MCF 10A (cell line): ENCODE measurements around the gene PM20D1. TPM values are rescaled to one million over a fixed set of nuclear protein-coding genes. Genes with fewer than 3 reads are reported as not detected.

Experiments used
- BruUV-seq: library from RNA; stranded (reverse); fragments of 400-500 nt; replicated peaks from 2 replicates; lab custom pipeline; 2021; lab: Mats Ljungman, UMichigan
- CTCF ChIA-PET: fragments of 300-600 bp; sonication (Branson Sonifier 250); formaldehyde crosslinking; extraction: SDS; loops from one replicate; lab custom pipeline; 2021; ENCODE audit warnings: antibody characterized with exemption, inconsistent platforms; lab: Yijun Ruan, JAX
- POLR2A ChIA-PET: fragments of 300-600, 350-650 bp; sonication (Branson Sonifier 250); formaldehyde crosslinking; extraction: SDS; loops from one replicate; lab custom pipeline; 2020; ENCODE audit warnings: antibody characterized with exemption, inconsistent platforms; lab: Yijun Ruan, JAX
- DNase-seq: peaks from one replicate; pipeline ENCODE4 v3.0.0-alpha.2; 2018; ENCODE audit not compliant: unreplicated experiment
- H3K27ac Mint-ChIP-seq: one replicate; pipeline ENCODE4 v1.8.0; 2022; ENCODE audit warnings: mild to moderate bottlenecking, low read depth, mixed read lengths; ENCODE audit not compliant: unreplicated experiment
- H3K27me3 Mint-ChIP-seq: one replicate; pipeline ENCODE4 v1.8.0; 2022; ENCODE audit warnings: mixed read lengths; ENCODE audit not compliant: insufficient read depth, unreplicated experiment
- H3K36me3 Mint-ChIP-seq: one replicate; pipeline ENCODE4 v1.8.0; 2022; ENCODE audit warnings: mild to moderate bottlenecking, moderate library complexity, mixed read lengths; ENCODE audit not compliant: insufficient read depth, unreplicated experiment
- H3K4me1 Mint-ChIP-seq: one replicate; pipeline ENCODE4 v1.8.0; 2022; ENCODE audit warnings: mixed read lengths; ENCODE audit not compliant: insufficient read depth, unreplicated experiment
- H3K4me3 Mint-ChIP-seq: one replicate; pipeline ENCODE4 v1.8.0; 2022; ENCODE audit warnings: mild to moderate bottlenecking, moderate library complexity, mixed read lengths; ENCODE audit not compliant: unreplicated experiment
- H3K9me3 Mint-ChIP-seq: one replicate; pipeline ENCODE4 v1.8.0; 2022; ENCODE audit warnings: mixed read lengths; ENCODE audit not compliant: unreplicated experiment
- intact Hi-C: fragments of 100-400 bp; cut with micrococcal nuclease; formaldehyde crosslinking; loops from 2 replicates; pipeline ENCODE4 v1.14.1; 2022
- total RNA-seq: library from RNA; stranded (reverse); gene quantifications from 2 replicates; pipeline ENCODE4 v1.2.3, GENCODE V29; 2022
- TF ChIP-seq, protein P1 (sequence below): fragments of 200-600 bp; IDR thresholded peaks from one replicate; pipeline ENCODE4 v1.8.0; 2022; ENCODE audit warnings: antibody characterized with exemption, mild to moderate bottlenecking; ENCODE audit not compliant: unreplicated experiment

PM20D1 gene
- total RNA-seq, 1 experiment from 2014 or later = not detected

DNA sequence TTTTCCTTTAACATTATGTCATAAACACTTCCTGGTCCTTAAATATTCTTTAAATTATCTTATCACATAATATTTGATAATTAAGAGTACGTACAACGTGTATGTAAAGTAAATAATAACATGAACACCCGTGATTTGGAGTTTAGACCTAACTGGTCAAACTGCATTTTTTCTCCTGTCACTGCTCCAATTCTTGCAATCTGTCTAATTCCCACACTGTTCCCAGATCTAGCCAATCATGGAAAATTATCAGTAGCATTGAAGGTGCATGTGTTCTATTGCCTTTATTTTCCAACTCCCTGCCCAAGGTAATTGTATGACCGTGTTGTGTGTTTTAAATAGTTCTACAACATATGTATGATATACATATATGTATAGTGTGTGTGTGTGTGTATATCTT, 2.1 kb upstream of the PM20D1 start:
- Mint-ChIP-seq H3K4me1 (no peaks in the 10 kb centered on the region), H3K4me3 (no peak overlapping the region), H3K27me3 (peaks cover 10% of the 10 kb centered on the region), H3K9me3 (peaks cover 17% of the 10 kb centered on the region), H3K27ac (no peak overlapping the region), H3K36me3 (no peaks in the 10 kb centered on the region)
- TF ChIP-seq, protein P1, sequence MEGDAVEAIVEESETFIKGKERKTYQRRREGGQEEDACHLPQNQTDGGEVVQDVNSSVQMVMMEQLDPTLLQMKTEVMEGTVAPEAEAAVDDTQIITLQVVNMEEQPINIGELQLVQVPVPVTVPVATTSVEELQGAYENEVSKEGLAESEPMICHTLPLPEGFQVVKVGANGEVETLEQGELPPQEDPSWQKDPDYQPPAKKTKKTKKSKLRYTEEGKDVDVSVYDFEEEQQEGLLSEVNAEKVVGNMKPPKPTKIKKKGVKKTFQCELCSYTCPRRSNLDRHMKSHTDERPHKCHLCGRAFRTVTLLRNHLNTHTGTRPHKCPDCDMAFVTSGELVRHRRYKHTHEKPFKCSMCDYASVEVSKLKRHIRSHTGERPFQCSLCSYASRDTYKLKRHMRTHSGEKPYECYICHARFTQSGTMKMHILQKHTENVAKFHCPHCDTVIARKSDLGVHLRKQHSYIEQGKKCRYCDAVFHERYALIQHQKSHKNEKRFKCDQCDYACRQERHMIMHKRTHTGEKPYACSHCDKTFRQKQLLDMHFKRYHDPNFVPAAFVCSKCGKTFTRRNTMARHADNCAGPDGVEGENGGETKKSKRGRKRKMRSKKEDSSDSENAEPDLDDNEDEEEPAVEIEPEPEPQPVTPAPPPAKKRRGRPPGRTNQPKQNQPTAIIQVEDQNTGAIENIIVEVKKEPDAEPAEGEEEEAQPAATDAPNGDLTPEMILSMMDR = no peak
- ChIA-PET CTCF (interaction anchor here (0.8 kb wide), 1 partner anchor 22 kb away, joined by 3 read pairs; no protein-coding TSS in a partner anchor), POLR2A (interaction anchor here (0.6 to 1.7 kb wide), 5 partner anchors 9 to 142 kb away, joined by 3 to 8 read pairs (median 4); partner anchors contain the start of gene NUCKS1)
- no TSS peak for BruUV-seq
- intact Hi-C loops = loop anchor here (10.0 kb wide), 1 partner anchor 53 kb away; no protein-coding TSS in a partner anchor
- DNase-seq = no peak

DNA sequence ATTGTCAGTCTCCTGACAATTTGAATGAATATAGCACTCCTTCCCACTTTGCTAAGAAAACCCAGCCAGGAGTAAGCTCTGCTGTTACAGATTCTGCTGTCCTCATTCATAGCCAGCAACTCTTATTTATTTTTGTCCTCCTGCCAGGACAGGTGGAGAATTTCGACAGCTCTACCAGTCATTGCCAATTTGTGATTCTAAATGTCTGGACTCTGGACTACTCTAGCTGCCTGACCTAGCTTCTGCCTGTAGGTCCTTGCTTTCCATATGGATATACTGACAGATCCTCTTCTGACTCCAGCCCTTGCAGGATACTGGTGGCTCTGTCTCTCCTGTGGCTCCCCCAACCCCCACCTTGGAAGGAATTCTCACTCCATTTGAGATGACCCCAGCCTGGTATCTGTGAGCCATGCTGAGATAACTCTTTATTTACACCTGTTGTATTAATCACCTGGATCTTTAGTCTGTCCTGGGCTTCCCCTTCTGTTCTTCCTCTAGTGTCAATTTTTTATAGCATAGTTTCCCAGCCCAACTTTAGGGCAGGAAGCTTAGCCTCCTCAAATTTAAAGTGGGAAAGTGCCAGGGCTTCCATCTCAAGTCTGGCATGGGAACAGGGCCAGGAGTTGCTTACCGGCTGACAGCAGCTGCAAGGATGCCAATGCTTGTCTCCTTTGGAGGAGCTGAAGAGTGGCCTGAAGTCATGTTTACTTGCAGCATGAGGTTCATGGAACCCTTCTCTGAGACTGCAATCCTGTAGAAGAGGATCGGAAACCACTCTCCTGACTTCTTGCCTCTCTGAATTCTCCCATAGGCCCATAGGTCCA, 6.7 kb downstream of the PM20D1 start:
- Mint-ChIP-seq H3K27ac (no peak overlapping the region), H3K9me3 (no peaks in the 10 kb centered on the region), H3K36me3 (no peaks in the 10 kb centered on the region), H3K4me3 (no peak overlapping the region), H3K27me3 (peaks cover 31% of the 10 kb centered on the region), H3K4me1 (peaks cover 4% of the 10 kb centered on the region)
- intact Hi-C loops = no loop called here
- BruUV-seq = no TSS peak
- DNase-seq = peak; percentile 45
- ChIA-PET CTCF (interaction anchor here (0.6 to 2.1 kb wide), 7 partner anchors 10 to 250 kb away, joined by 3 to 6 read pairs (median 4); no protein-coding TSS in a partner anchor), POLR2A (interaction anchor here (0.9 to 1.4 kb wide), 5 partner anchors 8 to 68 kb away, joined by 3 to 5 read pairs (median 4); partner anchors contain the start of genes RAB29 and SLC41A1)
- TF ChIP-seq, protein P1 = no peak

DNA sequence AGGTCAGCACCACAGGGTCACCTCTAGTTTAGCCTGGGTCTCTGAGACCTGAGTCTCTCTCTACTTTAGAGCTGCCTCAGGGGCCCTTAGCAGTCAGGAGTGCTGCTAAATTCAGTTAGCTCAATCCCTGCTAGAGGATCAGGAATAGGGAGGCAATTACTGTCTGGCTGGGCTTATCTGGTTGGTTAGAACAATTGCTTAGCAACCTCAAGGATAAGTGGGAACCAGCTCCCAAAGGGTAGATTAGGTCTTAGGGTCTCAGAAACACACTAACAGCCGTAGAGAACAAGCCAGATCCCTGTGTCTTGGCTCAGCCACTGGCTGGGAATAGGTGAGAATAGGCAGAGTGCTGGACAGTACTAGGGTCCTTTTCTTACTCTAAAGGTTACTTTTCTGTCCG, 7.7 kb downstream of the PM20D1 start:
- no peaks in the 10 kb centered on the region for H3K9me3 Mint-ChIP-seq
- TF ChIP-seq, protein P1 = no peak
- CTCF ChIA-PET = interaction anchor here (0.6 to 2.1 kb wide), 9 partner anchors 9 to 248 kb away, joined by 3 to 6 read pairs (median 3); no protein-coding TSS in a partner anchor
- POLR2A ChIA-PET = interaction anchor here (1.0 to 1.4 kb wide), 2 partner anchors 9 to 67 kb away, joined by 3 to 4 read pairs; partner anchors contain the start of gene RAB29
- no peaks in the 10 kb centered on the region for H3K36me3 Mint-ChIP-seq
- no peak overlapping the region for H3K4me3 Mint-ChIP-seq
- peaks cover 4% of the 10 kb centered on the region for H3K4me1 Mint-ChIP-seq
- peaks cover 29% of the 10 kb centered on the region for H3K27me3 Mint-ChIP-seq
- BruUV-seq = no TSS peak
- DNase-seq = no peak
- no peak overlapping the region for H3K27ac Mint-ChIP-seq
- intact Hi-C loops = no loop called here
